Measurements from ENCODE around the gene RNF214. TPM values are rescaled to one million over a fixed set of nuclear protein-coding genes. Genes with fewer than 3 reads are reported as not detected.

RNF214 gene
- total RNA-seq, 1 donor from 2014 or later: 39.9 TPM

DNA sequence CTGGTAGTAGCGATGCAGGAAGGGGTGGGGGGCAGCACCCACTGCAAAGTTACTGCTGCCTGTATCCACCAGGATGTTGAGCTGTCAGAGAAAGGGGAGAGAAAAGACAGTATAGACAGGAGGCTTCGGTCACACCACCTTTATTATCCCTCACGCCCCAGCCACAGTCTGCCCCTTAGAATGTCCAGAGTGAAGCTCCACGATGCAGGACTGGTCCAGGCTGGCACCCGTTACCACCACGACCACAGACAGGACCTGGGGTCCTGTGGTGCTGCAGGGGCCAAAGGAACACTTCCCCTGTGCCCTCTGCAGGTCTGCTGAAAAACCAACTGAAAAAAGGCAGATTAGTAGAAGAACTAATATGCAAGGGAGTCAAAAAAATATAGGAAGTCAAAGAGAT, 64.4 kb downstream of the RNF214 start:
- no peak for DNase-seq (ENCODE audit: low spot score in 2 of 2, unreplicated experiment in 2 of 2)
- Mint-ChIP-seq H3K4me1 (peaks cover 25% of the 10 kb centered on the region), H3K9me3 (no peaks in the 10 kb centered on the region), H3K4me3 (no peak overlapping the region), H3K27me3 (ENCODE audit: low read depth) (no peaks in the 10 kb centered on the region), H3K27ac (no peak overlapping the region), H3K36me3 (peaks cover 20% of the 10 kb centered on the region)
- TF ChIP-seq CTCF (IDR thresholded peaks at IDR 0.05; ENCODE audit: unreplicated experiment): no peak

GRCh38 chr11:117298195-117298594, 65.7 kb downstream of the RNF214 start:
- H3K27me3 Mint-ChIP-seq (ENCODE audit: low read depth): no peaks in the 10 kb centered on the region

DNA sequence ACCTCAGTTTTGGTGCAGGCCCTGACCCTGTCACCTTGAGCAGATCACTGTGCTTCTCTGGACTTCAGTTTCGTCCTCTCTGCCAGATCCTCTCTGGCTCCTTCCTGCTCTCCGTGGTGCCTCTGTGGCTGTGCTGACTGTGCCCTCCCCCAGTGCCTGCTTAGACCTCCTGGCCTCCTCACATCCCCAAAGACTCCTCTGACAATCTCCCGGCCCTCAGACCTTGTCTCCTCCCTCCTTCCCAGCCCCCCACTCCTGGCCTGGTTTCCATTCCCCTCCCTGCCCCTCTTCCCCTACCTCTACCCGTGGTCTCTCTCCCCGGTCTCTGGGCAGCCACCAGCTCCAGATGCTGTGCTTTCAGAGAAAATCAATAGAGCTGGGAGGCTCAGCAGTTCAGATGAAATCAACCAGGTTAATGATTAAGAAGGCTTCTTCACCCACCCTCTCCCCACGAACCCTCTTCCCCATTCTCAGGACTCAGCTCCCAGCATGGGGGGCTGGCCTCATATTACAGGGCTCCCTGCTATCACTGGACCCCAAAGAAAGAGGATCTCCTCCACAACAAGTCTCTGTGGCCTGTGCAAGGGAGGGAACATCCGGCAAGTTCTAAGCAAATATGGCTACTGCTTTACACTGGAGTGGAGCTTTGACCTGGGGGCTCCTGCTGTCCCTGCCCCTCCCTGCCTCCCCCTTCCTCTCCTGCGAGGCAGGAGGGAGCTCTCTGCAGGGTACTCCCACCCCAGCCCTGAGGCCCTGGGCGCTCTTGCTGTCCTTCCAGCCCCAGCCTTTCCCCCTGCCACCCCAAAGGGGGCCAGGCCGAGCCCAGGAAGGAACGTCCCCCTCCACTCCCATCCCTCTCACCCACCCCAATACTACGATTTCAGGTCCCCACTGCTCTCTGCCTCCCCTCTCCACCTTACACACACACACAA, 67.1 kb downstream of the RNF214 start:
- no peaks in the 10 kb centered on the region for H3K9me3 Mint-ChIP-seq
- peak overlapping the region; percentile 45 for H3K4me3 Mint-ChIP-seq
- TF ChIP-seq CTCF (IDR thresholded peaks at IDR 0.05; ENCODE audit: unreplicated experiment): no peak
- DNase-seq (ENCODE audit: low spot score in 2 of 2, unreplicated experiment in 2 of 2): no peak
- peaks cover 6% of the 10 kb centered on the region for H3K36me3 Mint-ChIP-seq
- peak overlapping the region; percentile 96 for H3K27ac Mint-ChIP-seq
- peaks cover 25% of the 10 kb centered on the region for H3K4me1 Mint-ChIP-seq
- H3K27me3 Mint-ChIP-seq (ENCODE audit: low read depth): no peaks in the 10 kb centered on the region

More at GRCh38 chr11:117298195-117298594, 65.7 kb downstream of the RNF214 start:
- no peak for DNase-seq (ENCODE audit: low spot score in 2 of 2, unreplicated experiment in 2 of 2)
- peaks cover 25% of the 10 kb centered on the region for H3K4me1 Mint-ChIP-seq
- H3K9me3 Mint-ChIP-seq: no peaks in the 10 kb centered on the region
- H3K27ac Mint-ChIP-seq: peak overlapping the region; percentile 43
- H3K4me3 Mint-ChIP-seq: no peak overlapping the region
- peaks cover 12% of the 10 kb centered on the region for H3K36me3 Mint-ChIP-seq
- no peak for TF ChIP-seq CTCF (IDR thresholded peaks at IDR 0.05; ENCODE audit: unreplicated experiment)

DNA sequence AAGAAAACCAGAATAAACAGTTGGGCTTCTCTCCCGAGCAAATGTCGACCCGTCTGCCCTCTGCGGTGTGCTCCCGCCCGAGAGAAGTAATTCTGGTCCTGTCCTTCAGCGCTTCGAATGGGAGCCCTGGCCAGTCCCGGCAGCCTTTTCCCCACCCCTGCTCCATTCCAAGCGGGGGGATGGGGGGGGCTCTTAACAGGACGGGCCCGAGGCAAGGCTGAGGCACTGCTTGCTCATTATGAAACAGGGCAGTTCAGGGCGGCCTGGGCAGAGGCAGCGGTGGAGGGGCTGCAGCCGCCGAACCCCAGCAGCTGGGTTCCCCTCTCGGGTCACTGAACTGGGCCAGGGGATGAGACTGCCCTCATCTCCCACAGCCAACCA, 67.8 kb downstream of the RNF214 start:
- H3K4me3 Mint-ChIP-seq: peak overlapping the region; percentile 45
- DNase-seq (ENCODE audit: low spot score in 2 of 2, unreplicated experiment in 2 of 2): peak; percentile 40 to 58
- peaks cover 25% of the 10 kb centered on the region for H3K4me1 Mint-ChIP-seq
- no peaks in the 10 kb centered on the region for H3K9me3 Mint-ChIP-seq
- TF ChIP-seq CTCF (IDR thresholded peaks at IDR 0.05; ENCODE audit: unreplicated experiment): no peak
- no peaks in the 10 kb centered on the region for H3K27me3 Mint-ChIP-seq (ENCODE audit: low read depth)
- H3K27ac Mint-ChIP-seq: peak overlapping the region; percentile 96
- peaks cover 2% of the 10 kb centered on the region for H3K36me3 Mint-ChIP-seq

- H3K4me1 Mint-ChIP-seq: peaks cover 25% of the 10 kb centered on the region
- peak overlapping the region; percentile 48 for H3K4me3 Mint-ChIP-seq
- TF ChIP-seq CTCF (IDR thresholded peaks at IDR 0.05; ENCODE audit: unreplicated experiment): no peak
- no peak for DNase-seq (ENCODE audit: low spot score in 2 of 2, unreplicated experiment in 2 of 2)
- no peaks in the 10 kb centered on the region for H3K27me3 Mint-ChIP-seq (ENCODE audit: low read depth)
- H3K27ac Mint-ChIP-seq: peak overlapping the region; percentile 96
- no peaks in the 10 kb centered on the region for H3K9me3 Mint-ChIP-seq
- peaks cover 2% of the 10 kb centered on the region for H3K36me3 Mint-ChIP-seq
These were observed 68.3 kb downstream of the RNF214 start for GRCh38 chr11:117300773-117301172.
